ENCODE measurements around the gene KREMEN1.

Gene KREMEN1

DNA sequence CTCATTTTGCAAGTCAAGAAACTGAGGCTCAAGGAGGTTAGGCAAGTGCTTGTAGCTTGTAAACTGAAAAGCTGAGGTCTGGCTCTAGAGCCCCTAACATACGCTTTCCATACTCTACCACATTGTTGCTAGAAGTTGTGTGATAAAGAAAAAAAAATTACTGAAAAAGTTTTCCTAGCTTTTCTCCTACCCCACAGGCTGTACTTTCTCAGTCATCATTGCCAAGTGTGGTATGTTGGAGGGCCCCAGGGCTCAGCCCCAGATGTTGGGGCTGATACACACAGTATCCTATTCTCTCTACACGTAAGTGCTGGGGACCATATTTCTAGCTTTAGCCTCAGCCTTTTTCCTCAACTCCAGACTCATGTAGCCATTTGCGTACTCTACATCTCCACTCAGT, 16.0 kb downstream of the KREMEN1 start:
- Histone ChIP-seq H3K9me3 (ENCODE audit: low read depth, low read length) (no peaks in the 10 kb centered on the region), H3K27ac (no peak overlapping the region)
- no peak for DNase-seq (ENCODE audit: low read depth, low spot score)

GRCh38 chr22:29089507-29089906, 16.7 kb downstream of the KREMEN1 start:
- Histone ChIP-seq H3K9me3 (ENCODE audit: low read depth, low read length) (no peaks in the 10 kb centered on the region), H3K9ac (ENCODE audit: insufficient read length) (no peak overlapping the region), H3K36me3 (ENCODE audit: insufficient read depth, low read length) (no peaks in the 10 kb centered on the region), H3K4me3 (no peak overlapping the region), H3K27ac (no peak overlapping the region)
- TF ChIP-seq POLR2AphosphoS5 (IDR thresholded peaks at IDR 0.05; ENCODE audit: borderline replicate concordance, low read depth, low read length) (no peak), FOXP2 (optimal IDR thresholded peaks at IDR 0.05; ENCODE audit: control extremely low read depth, extremely low read length, insufficient read depth) (no peak), EZH2 (IDR thresholded peaks at IDR 0.05) (no peak)
- no peak for DNase-seq (ENCODE audit: low read depth, low spot score)

More for the DNA sequence above, 16.0 kb downstream of the KREMEN1 start:
- no peak overlapping the region for H3K9ac ChIP-seq (ENCODE audit: insufficient read length)
- H3K36me3 ChIP-seq (ENCODE audit: insufficient read depth, low read length): no peaks in the 10 kb centered on the region
- no peak overlapping the region for H3K4me3 ChIP-seq
- TF ChIP-seq FOXP2 (optimal IDR thresholded peaks at IDR 0.05; ENCODE audit: control extremely low read depth, extremely low read length, insufficient read depth) (no peak), POLR2AphosphoS5 (IDR thresholded peaks at IDR 0.05; ENCODE audit: borderline replicate concordance, low read depth, low read length) (no peak), EZH2 (IDR thresholded peaks at IDR 0.05) (no peak)

GRCh38 chr22:29090039-29090438, 17.2 kb downstream of the KREMEN1 start:
- no peak overlapping the region for H3K27ac ChIP-seq
- no peaks in the 10 kb centered on the region for H3K9me3 ChIP-seq (ENCODE audit: low read depth, low read length)
- no peak overlapping the region for H3K9ac ChIP-seq (ENCODE audit: insufficient read length)
- TF ChIP-seq EZH2 (IDR thresholded peaks at IDR 0.05): no peak
- TF ChIP-seq FOXP2 (optimal IDR thresholded peaks at IDR 0.05; ENCODE audit: control extremely low read depth, extremely low read length, insufficient read depth): no peak
- TF ChIP-seq POLR2AphosphoS5 (IDR thresholded peaks at IDR 0.05; ENCODE audit: borderline replicate concordance, low read depth, low read length): no peak
- no peaks in the 10 kb centered on the region for H3K36me3 ChIP-seq (ENCODE audit: insufficient read depth, low read length)
- no peak for DNase-seq (ENCODE audit: low read depth, low spot score)
- H3K4me3 ChIP-seq: no peak overlapping the region

DNA sequence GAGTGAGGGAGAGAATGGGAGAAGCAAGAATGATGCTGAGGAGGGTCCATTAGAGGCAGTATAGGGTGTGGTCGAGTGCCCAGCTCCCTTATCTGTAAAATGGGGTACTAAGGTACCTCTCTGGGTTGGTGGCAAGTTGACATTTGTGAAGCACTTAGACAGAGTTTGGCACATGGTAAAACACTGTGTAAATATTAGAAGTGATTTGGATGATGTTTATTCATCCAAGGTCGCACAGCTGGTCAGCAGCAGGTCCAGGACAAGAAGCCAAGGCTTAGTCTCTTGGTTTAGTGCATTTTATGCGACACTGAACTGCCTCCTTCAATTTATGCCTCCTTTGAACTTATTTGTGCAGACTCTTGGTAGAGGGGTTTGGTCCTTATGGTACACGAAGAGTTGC, 19.4 kb downstream of the KREMEN1 start:
- TF ChIP-seq EZH2 (IDR thresholded peaks at IDR 0.05): no peak
- no peak for TF ChIP-seq FOXP2 (optimal IDR thresholded peaks at IDR 0.05; ENCODE audit: control extremely low read depth, extremely low read length, insufficient read depth)
- no peak for TF ChIP-seq POLR2AphosphoS5 (IDR thresholded peaks at IDR 0.05; ENCODE audit: borderline replicate concordance, low read depth, low read length)
- no peak for DNase-seq (ENCODE audit: low read depth, low spot score)
- H3K27ac ChIP-seq: no peak overlapping the region
- no peaks in the 10 kb centered on the region for H3K36me3 ChIP-seq (ENCODE audit: insufficient read depth, low read length)
- no peak overlapping the region for H3K9ac ChIP-seq (ENCODE audit: insufficient read length)
- no peaks in the 10 kb centered on the region for H3K9me3 ChIP-seq (ENCODE audit: low read depth, low read length)
- H3K4me3 ChIP-seq: no peak overlapping the region

DNA sequence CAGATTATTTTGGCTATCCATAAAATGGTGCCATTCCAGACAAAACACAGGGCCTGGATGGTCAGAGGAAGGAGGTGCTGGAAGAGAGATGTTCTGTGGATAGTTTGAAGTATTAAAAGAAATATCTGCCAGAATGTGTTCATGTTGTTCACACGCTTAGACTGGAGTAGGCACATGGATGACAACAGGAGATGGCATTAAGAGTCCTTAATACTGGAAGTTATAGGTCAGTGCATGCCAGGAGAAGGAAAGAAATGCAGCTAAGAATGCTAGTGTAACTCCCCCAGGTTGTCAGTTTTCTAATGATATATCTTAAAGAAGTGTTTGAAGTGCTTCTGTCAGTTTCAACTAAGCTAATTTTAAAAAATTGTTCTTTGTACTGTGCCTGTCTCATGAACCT, 20.2 kb downstream of the KREMEN1 start:
- TF ChIP-seq POLR2AphosphoS5 (IDR thresholded peaks at IDR 0.05; ENCODE audit: borderline replicate concordance, low read depth, low read length) (no peak), FOXP2 (optimal IDR thresholded peaks at IDR 0.05; ENCODE audit: control extremely low read depth, extremely low read length, insufficient read depth) (no peak), EZH2 (IDR thresholded peaks at IDR 0.05) (no peak)
- Histone ChIP-seq H3K9ac (ENCODE audit: insufficient read length) (no peak overlapping the region), H3K9me3 (ENCODE audit: low read depth, low read length) (no peaks in the 10 kb centered on the region), H3K27ac (no peak overlapping the region), H3K36me3 (ENCODE audit: insufficient read depth, low read length) (no peaks in the 10 kb centered on the region), H3K4me3 (no peak overlapping the region)
- DNase-seq (ENCODE audit: low read depth, low spot score): no peak

- DNase-seq (ENCODE audit: low read depth, low spot score): no peak
- H3K9me3 ChIP-seq (ENCODE audit: low read depth, low read length): no peaks in the 10 kb centered on the region
- no peaks in the 10 kb centered on the region for H3K36me3 ChIP-seq (ENCODE audit: insufficient read depth, low read length)
- no peak overlapping the region for H3K4me3 ChIP-seq
- TF ChIP-seq EZH2 (IDR thresholded peaks at IDR 0.05) (no peak), FOXP2 (optimal IDR thresholded peaks at IDR 0.05; ENCODE audit: control extremely low read depth, extremely low read length, insufficient read depth) (no peak)
- no peak overlapping the region for H3K27ac ChIP-seq
- no peak overlapping the region for H3K9ac ChIP-seq (ENCODE audit: insufficient read length)
These were observed 20.9 kb downstream of the KREMEN1 start for GRCh38 chr22:29093501-29094300.

DNA sequence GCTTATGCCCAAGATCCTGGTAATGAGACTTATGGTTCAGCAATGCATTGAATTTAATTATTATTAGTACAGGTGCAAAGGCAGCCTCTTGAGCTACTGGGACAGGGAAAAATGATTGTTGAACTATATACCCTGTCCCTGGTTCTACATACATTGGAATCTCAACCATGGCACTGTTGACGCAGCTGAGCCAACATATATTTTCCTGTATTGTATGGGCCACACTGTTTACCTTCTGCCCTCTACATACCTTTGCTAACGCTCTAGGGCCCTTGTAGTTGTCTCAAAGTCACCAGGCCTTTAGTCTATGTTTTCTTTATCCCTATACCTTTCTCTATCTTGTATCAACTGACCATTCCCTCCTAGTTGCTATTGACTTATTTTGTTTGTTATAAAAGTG, 22.6 kb downstream of the KREMEN1 start:
- Histone ChIP-seq H3K9me3 (ENCODE audit: low read depth, low read length) (no peaks in the 10 kb centered on the region), H3K36me3 (ENCODE audit: insufficient read depth, low read length) (no peaks in the 10 kb centered on the region), H3K9ac (ENCODE audit: insufficient read length) (no peak overlapping the region), H3K27ac (no peak overlapping the region), H3K4me3 (no peak overlapping the region)
- DNase-seq (ENCODE audit: low read depth, low spot score): no peak
- TF ChIP-seq POLR2AphosphoS5 (IDR thresholded peaks at IDR 0.05; ENCODE audit: borderline replicate concordance, low read depth, low read length) (no peak), EZH2 (IDR thresholded peaks at IDR 0.05) (no peak), FOXP2 (optimal IDR thresholded peaks at IDR 0.05; ENCODE audit: control extremely low read depth, extremely low read length, insufficient read depth) (no peak)

- no peak for DNase-seq (ENCODE audit: low read depth, low spot score)
- no peak overlapping the region for H3K4me3 ChIP-seq
- no peak overlapping the region for H3K27ac ChIP-seq
- no peak overlapping the region for H3K9ac ChIP-seq (ENCODE audit: insufficient read length)
- H3K9me3 ChIP-seq (ENCODE audit: low read depth, low read length): no peaks in the 10 kb centered on the region
- H3K36me3 ChIP-seq (ENCODE audit: insufficient read depth, low read length): no peaks in the 10 kb centered on the region
- no peak for TF ChIP-seq EZH2 (IDR thresholded peaks at IDR 0.05)
- no peak for TF ChIP-seq POLR2AphosphoS5 (IDR thresholded peaks at IDR 0.05; ENCODE audit: borderline replicate concordance, low read depth, low read length)
- no peak for TF ChIP-seq FOXP2 (optimal IDR thresholded peaks at IDR 0.05; ENCODE audit: control extremely low read depth, extremely low read length, insufficient read depth)
These were observed 24.2 kb downstream of the KREMEN1 start for GRCh38 chr22:29096736-29097669.

Data from SK-N-MC (cell line).